ENCODE measurements around the gene NRG3.

NRG3 gene

DNA sequence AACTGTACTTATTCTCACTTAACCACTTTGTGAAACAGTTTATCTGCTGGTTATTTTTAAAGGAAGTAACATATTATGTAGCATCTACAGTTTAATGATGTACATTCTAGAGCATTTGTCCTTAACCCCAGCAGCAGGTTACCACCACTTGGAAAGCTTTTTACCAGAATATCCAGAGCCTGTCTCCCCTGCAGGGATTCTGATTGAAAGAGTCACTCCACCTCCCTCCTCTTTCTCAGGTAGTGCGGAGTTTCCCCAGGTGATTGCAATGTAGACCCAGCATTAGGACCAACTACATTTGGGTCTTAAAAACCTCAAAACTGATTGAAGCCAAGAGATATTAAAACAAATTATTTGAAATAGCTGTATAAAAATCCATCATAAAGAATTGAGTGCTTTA is 53.1 kb downstream of the NRG3 start:
- ATAC-seq, result no peak
- TF ChIP-seq ZFP3 (CRISPR knock-in tag; IDR thresholded peaks at IDR 0.05), result no peak
- no peak for TF ChIP-seq TCF4 (CRISPR knock-in tag; IDR thresholded peaks at IDR 0.05; ENCODE audit: borderline replicate concordance)
- TF ChIP-seq, protein P1, sequence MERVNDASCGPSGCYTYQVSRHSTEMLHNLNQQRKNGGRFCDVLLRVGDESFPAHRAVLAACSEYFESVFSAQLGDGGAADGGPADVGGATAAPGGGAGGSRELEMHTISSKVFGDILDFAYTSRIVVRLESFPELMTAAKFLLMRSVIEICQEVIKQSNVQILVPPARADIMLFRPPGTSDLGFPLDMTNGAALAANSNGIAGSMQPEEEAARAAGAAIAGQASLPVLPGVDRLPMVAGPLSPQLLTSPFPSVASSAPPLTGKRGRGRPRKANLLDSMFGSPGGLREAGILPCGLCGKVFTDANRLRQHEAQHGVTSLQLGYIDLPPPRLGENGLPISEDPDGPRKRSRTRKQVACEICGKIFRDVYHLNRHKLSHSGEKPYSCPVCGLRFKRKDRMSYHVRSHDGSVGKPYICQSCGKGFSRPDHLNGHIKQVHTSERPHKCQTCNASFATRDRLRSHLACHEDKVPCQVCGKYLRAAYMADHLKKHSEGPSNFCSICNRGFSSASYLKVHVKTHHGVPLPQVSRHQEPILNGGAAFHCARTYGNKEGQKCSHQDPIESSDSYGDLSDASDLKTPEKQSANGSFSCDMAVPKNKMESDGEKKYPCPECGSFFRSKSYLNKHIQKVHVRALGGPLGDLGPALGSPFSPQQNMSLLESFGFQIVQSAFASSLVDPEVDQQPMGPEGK (CRISPR knock-in tag; IDR thresholded peaks at IDR 0.05; ENCODE audit: borderline replicate concordance), result no peak
- no peak for TF ChIP-seq GLIS3 (CRISPR knock-in tag; IDR thresholded peaks at IDR 0.05)
- no peak for TF ChIP-seq RARB (CRISPR knock-in tag; IDR thresholded peaks at IDR 0.05)
- TF ChIP-seq, protein P2, sequence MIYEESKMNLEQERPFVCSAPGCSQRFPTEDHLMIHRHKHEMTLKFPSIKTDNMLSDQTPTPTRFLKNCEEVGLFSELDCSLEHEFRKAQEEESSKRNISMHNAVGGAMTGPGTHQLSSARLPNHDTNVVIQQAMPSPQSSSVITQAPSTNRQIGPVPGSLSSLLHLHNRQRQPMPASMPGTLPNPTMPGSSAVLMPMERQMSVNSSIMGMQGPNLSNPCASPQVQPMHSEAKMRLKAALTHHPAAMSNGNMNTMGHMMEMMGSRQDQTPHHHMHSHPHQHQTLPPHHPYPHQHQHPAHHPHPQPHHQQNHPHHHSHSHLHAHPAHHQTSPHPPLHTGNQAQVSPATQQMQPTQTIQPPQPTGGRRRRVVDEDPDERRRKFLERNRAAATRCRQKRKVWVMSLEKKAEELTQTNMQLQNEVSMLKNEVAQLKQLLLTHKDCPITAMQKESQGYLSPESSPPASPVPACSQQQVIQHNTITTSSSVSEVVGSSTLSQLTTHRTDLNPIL (CRISPR knock-in tag; IDR thresholded peaks at IDR 0.05; ENCODE audit: low read depth), result no peak
- TF ChIP-seq OSR1 (CRISPR knock-in tag; IDR thresholded peaks at IDR 0.05), result no peak
- TF ChIP-seq ZNF565 (CRISPR knock-in tag; conservative IDR thresholded peaks at IDR 0.05; ENCODE audit: low read depth), result no peak
- TF ChIP-seq CSDC2 (CRISPR knock-in tag; IDR thresholded peaks at IDR 0.05), result no peak
- TF ChIP-seq, protein P3, sequence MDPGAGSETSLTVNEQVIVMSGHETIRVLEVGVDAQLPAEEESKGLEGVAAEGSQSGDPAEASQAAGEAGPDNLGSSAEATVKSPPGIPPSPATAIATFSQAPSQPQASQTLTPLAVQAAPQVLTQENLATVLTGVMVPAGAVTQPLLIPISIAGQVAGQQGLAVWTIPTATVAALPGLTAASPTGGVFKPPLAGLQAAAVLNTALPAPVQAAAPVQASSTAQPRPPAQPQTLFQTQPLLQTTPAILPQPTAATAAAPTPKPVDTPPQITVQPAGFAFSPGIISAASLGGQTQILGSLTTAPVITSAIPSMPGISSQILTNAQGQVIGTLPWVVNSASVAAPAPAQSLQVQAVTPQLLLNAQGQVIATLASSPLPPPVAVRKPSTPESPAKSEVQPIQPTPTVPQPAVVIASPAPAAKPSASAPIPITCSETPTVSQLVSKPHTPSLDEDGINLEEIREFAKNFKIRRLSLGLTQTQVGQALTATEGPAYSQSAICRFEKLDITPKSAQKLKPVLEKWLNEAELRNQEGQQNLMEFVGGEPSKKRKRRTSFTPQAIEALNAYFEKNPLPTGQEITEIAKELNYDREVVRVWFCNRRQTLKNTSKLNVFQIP (CRISPR knock-in tag; IDR thresholded peaks at IDR 0.05; ENCODE audit: borderline replicate concordance, low read depth), result no peak
- no peak for TF ChIP-seq BACH2 (CRISPR knock-in tag; IDR thresholded peaks at IDR 0.05; ENCODE audit: borderline replicate concordance)
- no peak for TF ChIP-seq ZFP30 (CRISPR knock-in tag; IDR thresholded peaks at IDR 0.05)
- no peak for TF ChIP-seq PPARA (CRISPR knock-in tag; IDR thresholded peaks at IDR 0.05; ENCODE audit: borderline replicate concordance)
- no peak for TF ChIP-seq ESRRG (CRISPR knock-in tag; IDR thresholded peaks at IDR 0.05)
- no peak for TF ChIP-seq ZC3H10 (CRISPR knock-in tag; IDR thresholded peaks at IDR 0.05)
- no peak for TF ChIP-seq ZNF8 (CRISPR knock-in tag; IDR thresholded peaks at IDR 0.05)
- TF ChIP-seq ARNTL (CRISPR knock-in tag; IDR thresholded peaks at IDR 0.05; ENCODE audit: borderline replicate concordance, low read depth), result no peak
- TF ChIP-seq SNAI2 (CRISPR knock-in tag; IDR thresholded peaks at IDR 0.05), result no peak
- TF ChIP-seq ISL1 (CRISPR knock-in tag; IDR thresholded peaks at IDR 0.05), result no peak
- no peak for TF ChIP-seq TOX (CRISPR knock-in tag; IDR thresholded peaks at IDR 0.05; ENCODE audit: borderline replicate concordance)

DNA sequence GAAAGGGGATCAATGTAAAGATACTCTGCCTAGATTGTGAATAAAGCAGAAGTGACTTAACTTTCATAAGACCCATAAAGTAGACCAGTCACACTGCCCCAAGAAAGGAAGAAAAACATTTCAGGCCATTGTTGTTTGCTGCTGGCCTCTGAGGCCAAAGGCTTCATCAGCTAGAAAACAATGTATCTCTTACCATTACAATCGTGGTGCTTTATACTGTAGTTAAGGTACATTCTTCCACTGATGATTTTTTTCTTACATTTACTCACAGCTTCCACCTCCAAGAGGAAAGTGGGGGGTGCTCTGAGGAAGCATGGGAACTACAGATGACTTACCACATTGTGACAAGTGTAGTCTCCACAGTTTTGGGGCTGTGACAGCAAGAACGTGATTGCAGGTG is 68.6 kb downstream of the NRG3 start:
- no peak for ATAC-seq
- no peak for TF ChIP-seq ISL1 (CRISPR knock-in tag; IDR thresholded peaks at IDR 0.05)
- TF ChIP-seq TOX (CRISPR knock-in tag; IDR thresholded peaks at IDR 0.05; ENCODE audit: borderline replicate concordance), result no peak
- TF ChIP-seq ESRRG (CRISPR knock-in tag; IDR thresholded peaks at IDR 0.05), result no peak
- TF ChIP-seq ZNF8 (CRISPR knock-in tag; IDR thresholded peaks at IDR 0.05), result no peak
- no peak for TF ChIP-seq RARB (CRISPR knock-in tag; IDR thresholded peaks at IDR 0.05)
- no peak for TF ChIP-seq ZFP3 (CRISPR knock-in tag; IDR thresholded peaks at IDR 0.05)
- no peak for TF ChIP-seq PPARA (CRISPR knock-in tag; IDR thresholded peaks at IDR 0.05; ENCODE audit: borderline replicate concordance)
- no peak for TF ChIP-seq ARNTL (CRISPR knock-in tag; IDR thresholded peaks at IDR 0.05; ENCODE audit: borderline replicate concordance, low read depth)

DNA sequence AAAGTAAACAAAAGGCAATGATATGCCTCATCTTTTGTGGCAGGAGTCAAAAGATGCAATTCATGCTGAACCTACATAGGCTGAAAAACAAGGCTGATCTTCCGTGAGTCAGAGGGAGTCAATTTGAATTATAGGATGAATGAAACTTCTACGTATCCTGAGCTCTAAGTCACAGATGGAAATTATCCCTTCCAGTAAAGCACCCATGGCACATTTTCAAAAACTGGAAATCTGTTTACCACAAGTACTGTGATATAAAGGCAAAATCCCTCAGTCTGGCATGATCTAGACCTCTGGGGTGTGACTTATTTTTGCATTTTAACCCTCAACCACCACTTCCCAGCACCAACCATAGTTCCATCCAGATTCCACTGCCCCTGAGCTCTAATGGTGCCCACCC is 69.6 kb downstream of the NRG3 start:
- ATAC-seq, result no peak
- peak; percentile 60; the same call in 1 of the 2 replicates for TF ChIP-seq ZFP3 (CRISPR knock-in tag; IDR thresholded peaks at IDR 0.05)
- no peak for TF ChIP-seq TCF4 (CRISPR knock-in tag; IDR thresholded peaks at IDR 0.05; ENCODE audit: borderline replicate concordance)
- TF ChIP-seq, protein P4, sequence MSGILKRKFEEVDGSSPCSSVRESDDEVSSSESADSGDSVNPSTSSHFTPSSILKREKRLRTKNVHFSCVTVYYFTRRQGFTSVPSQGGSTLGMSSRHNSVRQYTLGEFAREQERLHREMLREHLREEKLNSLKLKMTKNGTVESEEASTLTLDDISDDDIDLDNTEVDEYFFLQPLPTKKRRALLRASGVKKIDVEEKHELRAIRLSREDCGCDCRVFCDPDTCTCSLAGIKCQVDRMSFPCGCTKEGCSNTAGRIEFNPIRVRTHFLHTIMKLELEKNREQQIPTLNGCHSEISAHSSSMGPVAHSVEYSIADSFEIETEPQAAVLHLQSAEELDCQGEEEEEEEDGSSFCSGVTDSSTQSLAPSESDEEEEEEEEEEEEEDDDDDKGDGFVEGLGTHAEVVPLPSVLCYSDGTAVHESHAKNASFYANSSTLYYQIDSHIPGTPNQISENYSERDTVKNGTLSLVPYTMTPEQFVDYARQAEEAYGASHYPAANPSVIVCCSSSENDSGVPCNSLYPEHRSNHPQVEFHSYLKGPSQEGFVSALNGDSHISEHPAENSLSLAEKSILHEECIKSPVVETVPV (CRISPR knock-in tag; IDR thresholded peaks at IDR 0.05), result no peak

DNA sequence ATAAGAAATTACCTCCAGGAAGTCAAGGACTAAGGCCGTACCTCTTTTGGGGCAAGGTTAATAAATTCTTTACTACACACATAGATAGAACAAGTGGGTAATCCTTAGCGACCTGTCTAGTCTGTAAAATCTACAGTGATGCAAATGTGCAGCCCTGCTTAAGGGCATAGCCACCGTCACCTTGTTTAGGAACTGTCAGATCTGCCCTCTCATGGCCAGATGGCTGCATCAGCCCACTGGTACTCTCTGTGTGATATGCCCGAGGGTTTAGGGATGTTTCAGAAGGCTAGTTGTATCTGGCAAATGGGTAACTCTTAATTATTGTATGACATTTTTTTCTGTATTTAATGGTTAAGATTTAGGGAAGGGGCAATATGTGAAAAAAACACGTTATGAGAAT is 74.3 kb downstream of the NRG3 start:
- no peak for ATAC-seq
- TF ChIP-seq ZNF565 (CRISPR knock-in tag; conservative IDR thresholded peaks at IDR 0.05; ENCODE audit: low read depth), result no peak
- TF ChIP-seq ZFP3 (CRISPR knock-in tag; IDR thresholded peaks at IDR 0.05), result no peak
- TF ChIP-seq ZNF70 (CRISPR knock-in tag; IDR thresholded peaks at IDR 0.05), result no peak
- no peak for TF ChIP-seq OSR1 (CRISPR knock-in tag; IDR thresholded peaks at IDR 0.05)
- TF ChIP-seq BACH2 (CRISPR knock-in tag; IDR thresholded peaks at IDR 0.05; ENCODE audit: borderline replicate concordance), result no peak
- no peak for TF ChIP-seq PPARA (CRISPR knock-in tag; IDR thresholded peaks at IDR 0.05; ENCODE audit: borderline replicate concordance)
- TF ChIP-seq ZFP30 (CRISPR knock-in tag; IDR thresholded peaks at IDR 0.05), result no peak
- TF ChIP-seq, protein P4 (CRISPR knock-in tag; IDR thresholded peaks at IDR 0.05), result no peak
- TF ChIP-seq, protein P1 (CRISPR knock-in tag; IDR thresholded peaks at IDR 0.05; ENCODE audit: borderline replicate concordance), result no peak
- TF ChIP-seq ISL1 (CRISPR knock-in tag; IDR thresholded peaks at IDR 0.05), result no peak
- TF ChIP-seq ZNF8 (CRISPR knock-in tag; IDR thresholded peaks at IDR 0.05), result no peak
- TF ChIP-seq ZC3H10 (CRISPR knock-in tag; IDR thresholded peaks at IDR 0.05), result no peak
- TF ChIP-seq TCF4 (CRISPR knock-in tag; IDR thresholded peaks at IDR 0.05; ENCODE audit: borderline replicate concordance), result no peak
- TF ChIP-seq GLIS3 (CRISPR knock-in tag; IDR thresholded peaks at IDR 0.05), result no peak
